ENCODE data around the gene ERGIC2.
"Not testable (repeated sequence)": the region's sequence is repeated elsewhere in the genome, so short reads cannot be mapped to it uniquely, and the experiment has no call there.

The ERGIC2 gene

GRCh38 chr12:29398495-29398894 is 17.5 kb upstream of the ERGIC2 start:
- H3K4me3 ChIP-seq (ENCODE audit: low read depth, low read length), result no peak overlapping the region
- TF ChIP-seq CTCF (IDR thresholded peaks at IDR 0.05; ENCODE audit: low read depth, low read length), result no peak

DNA sequence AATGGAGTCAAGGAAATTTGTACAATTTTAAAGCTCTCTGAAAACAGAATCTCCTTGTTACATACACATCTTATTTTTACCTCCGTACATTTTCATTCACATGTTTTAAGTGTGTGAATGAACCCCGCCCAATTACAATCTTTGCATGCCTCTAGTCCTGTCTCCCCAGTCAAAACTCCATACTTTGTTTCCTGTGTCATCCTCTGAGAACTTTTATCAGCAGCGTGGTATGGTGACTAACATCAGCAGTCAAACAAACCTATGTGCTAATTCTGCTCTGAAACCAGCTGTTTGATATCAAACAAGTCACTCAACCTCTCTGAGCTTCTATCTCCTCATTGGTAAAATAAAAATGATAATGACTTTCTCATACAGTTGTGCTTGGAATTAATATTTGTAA is 15.8 kb upstream of the ERGIC2 start:
- no peak overlapping the region for H3K4me3 ChIP-seq (ENCODE audit: low read depth, low read length)
- TF ChIP-seq CTCF (IDR thresholded peaks at IDR 0.05; ENCODE audit: low read depth, low read length), result no peak

GRCh38 chr12:29395356-29395755 is 14.4 kb upstream of the ERGIC2 start:
- no peak overlapping the region for H3K4me3 ChIP-seq (ENCODE audit: low read depth, low read length)
- TF ChIP-seq CTCF (IDR thresholded peaks at IDR 0.05; ENCODE audit: low read depth, low read length), result no peak

GRCh38 chr12:29390419-29390818 is 9.4 kb upstream of the ERGIC2 start:
- not testable (repeated sequence) for H3K4me3 ChIP-seq (ENCODE audit: low read depth, low read length)

DNA sequence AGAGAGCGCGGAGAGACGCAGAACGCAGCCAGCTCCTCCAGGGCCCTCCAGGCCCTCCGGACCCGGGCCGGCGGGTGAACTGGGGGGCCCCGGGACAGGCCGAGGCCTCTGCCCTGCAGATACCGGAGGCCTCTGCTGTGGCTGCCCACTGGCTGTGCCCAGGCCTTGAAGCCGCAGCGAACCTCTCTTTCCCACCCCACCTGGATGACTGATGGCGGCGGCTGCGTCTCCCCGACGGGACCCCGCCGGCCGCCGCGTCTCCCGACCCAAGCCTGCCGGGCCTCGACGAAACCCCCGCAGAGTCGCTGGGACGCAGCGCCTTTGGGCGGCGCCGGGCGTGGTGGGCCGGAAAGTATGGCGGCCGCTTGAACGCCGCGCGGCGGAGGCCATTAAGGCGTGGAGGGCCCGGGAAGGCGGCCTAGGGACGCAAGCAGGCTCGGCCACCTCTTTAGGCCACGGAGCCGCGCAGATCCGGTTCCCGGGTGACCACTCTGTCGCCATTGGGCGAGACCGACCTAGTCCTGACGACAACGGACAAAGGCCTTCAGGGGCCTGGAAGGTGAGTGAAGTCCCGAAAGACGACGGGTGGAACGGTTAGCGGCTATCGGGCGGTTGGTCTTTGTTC is 8.4 kb upstream of the ERGIC2 start:
- no peak overlapping the region for H3K4me3 ChIP-seq (ENCODE audit: low read depth, low read length)
- TF ChIP-seq CTCF (IDR thresholded peaks at IDR 0.05; ENCODE audit: low read depth, low read length), result no peak

GRCh38 chr12:29386084-29386680 is 5.2 kb upstream of the ERGIC2 start:
- H3K4me3 ChIP-seq (ENCODE audit: low read depth, low read length), result not testable (repeated sequence)

GRCh38 chr12:29385194-29385593 is 4.2 kb upstream of the ERGIC2 start:
- not testable (repeated sequence) for H3K4me3 ChIP-seq (ENCODE audit: low read depth, low read length)

DNA sequence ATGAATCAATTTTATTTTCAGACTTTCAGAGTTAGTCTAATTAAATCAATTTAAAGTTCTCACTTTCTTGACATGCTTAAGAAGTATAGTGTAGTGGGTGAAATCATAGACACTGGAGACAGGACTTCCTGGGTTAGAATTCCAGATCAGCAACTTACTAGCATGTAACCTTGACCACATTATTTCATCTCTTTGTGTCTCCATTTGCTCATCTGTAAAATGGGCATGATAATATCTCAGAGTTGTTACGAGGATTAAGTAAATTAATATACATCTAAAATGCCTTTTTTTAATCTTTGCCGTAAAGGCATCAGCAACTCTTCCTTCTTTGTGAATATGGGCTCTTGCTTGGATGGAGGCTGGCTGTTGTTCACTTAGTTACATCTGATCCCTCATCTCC is 1.3 kb upstream of the ERGIC2 start:
- TF ChIP-seq CTCF (IDR thresholded peaks at IDR 0.05; ENCODE audit: low read depth, low read length), result no peak
- no peak overlapping the region for H3K4me3 ChIP-seq (ENCODE audit: low read depth, low read length)

DNA sequence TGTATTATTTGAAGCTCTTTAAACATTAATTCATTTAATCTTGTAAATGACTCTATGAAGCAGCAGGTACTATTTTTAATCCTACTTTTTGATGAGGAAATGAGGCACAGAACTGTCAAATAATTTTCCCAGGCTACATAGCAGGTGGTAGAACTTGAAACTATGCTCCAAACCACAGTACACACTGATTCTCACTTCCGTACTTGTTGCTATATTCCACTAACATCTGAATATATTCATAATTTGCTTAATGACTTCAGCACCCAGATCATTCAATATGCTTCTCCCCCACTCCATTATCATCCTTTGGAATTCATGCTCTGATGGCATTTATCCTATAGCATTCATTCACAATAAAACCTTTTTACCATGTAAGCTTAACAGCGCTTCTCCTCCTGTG is 4.9 kb downstream of the ERGIC2 start:
- H3K4me3 ChIP-seq (ENCODE audit: low read depth, low read length), result no peak overlapping the region
- no peak for TF ChIP-seq CTCF (IDR thresholded peaks at IDR 0.05; ENCODE audit: low read depth, low read length)

All from WI38 (cell line).